Adrenal gland (tissue), 12 donors: ENCODE measurements around the gene OR56A1. TPM values are rescaled to one million over a fixed set of nuclear protein-coding genes. Genes with fewer than 3 reads are reported as not detected.

Experiments
- DNase-seq, 7 donors: peaks; one replicate each; pipeline ENCODE4 v3.0.0-alpha.2; 2019 to 2020
- H3K27ac ChIP-seq, 5 donors: fragments of 200-600 bp; sonication (generic) in 4 of 5; 1 replicate in 3 of 5; 2 replicates in 2 of 5; pipeline versions ENCODE4 v1.5.1 to v1.8.0; 2016 to 2020; ENCODE audit warnings: mild to moderate bottlenecking in 1 of 5
- H3K27me3 ChIP-seq: fragments of 200-600 bp; 2 replicates; pipeline ENCODE4 v1.8.0; 2021
- H3K36me3 ChIP-seq, 2 donors: fragments of 200-600 bp; replicated peaks in 1 of 2; 1 replicate in 1 of 2; 2 replicates in 1 of 2; pipeline versions ENCODE4 v1.5.1 to v1.8.0; 2018 to 2022
- H3K4me1 ChIP-seq, 2 donors: fragments of 200-600 bp; replicated peaks in 1 of 2; 1 replicate in 1 of 2; 2 replicates in 1 of 2; pipeline versions ENCODE4 v1.5.1 to v1.8.0; 2018 to 2021
- H3K4me3 ChIP-seq, 4 donors: fragments of 200-600 bp; sonication (generic) in 3 of 4; one replicate each; pipeline ENCODE4 v1.5.1; 2016 to 2018
- H3K9me3 ChIP-seq, 3 donors: fragments of 200-600 bp; sonication (generic) in 1 of 3; replicated peaks in 1 of 3; 1 replicate in 2 of 3; 2 replicates in 1 of 3; pipeline versions ENCODE4 v1.5.1 to v1.8.0; 2016 to 2021
- POLR2A ChIP-seq, 2 donors: fragments of 450-650 bp; IDR thresholded peaks; one replicate each; pipeline ENCODE4 v1.6.1; 2017; ENCODE audit warnings: antibody characterized with exemption in 2 of 2, mild to moderate bottlenecking in 2 of 2, moderate library complexity in 1 of 2
- WGBS, 4 donors: extraction: QIAGEN DNeasy Blood & Tissue Kit in 2 of 4; methylation state at CpG; one replicate each; pipeline versions ENCODE4 v1.1.5 to v1.1.7; 2013 to 2017; 5-methylcytosine and 5-hydroxymethylcytosine counted together
- intact Hi-C, 2 donors: fragments of 100-400 bp; cut with DNase I; formaldehyde crosslinking; loops; one replicate each; pipeline versions ENCODE4 v1.14.1 to v1.15.0; 2022 to 2023
- polyA plus RNA-seq, 3 donors: library from polyadenylated mRNA; stranded (reverse); fragments of 200-250 nt in 2 of 3; fragments of 350-450 nt in 1 of 3; fragmentation: Illumina TruSeq in 1 of 3; extraction: RNeasy Lipid Tissue Mini Kit (QIAGEN cat#74804) in 1 of 3; gene quantifications; one replicate each; pipeline ENCODE4 v1.2.3, GENCODE V29; 2013 to 2014
- total RNA-seq, 9 donors: library from RNA; depleted of rRNA in 4 of 9; stranded (reverse); fragments of >200 nt in 4 of 9; fragments of 120-200 nt in 1 of 9; fragmentation: NEBNext Ultra II Directional in 1 of 9; extraction: Animal tissue kit (Norgen Biotek cat#: 25700) in 1 of 9; gene quantifications; one replicate each; pipeline versions ENCODE4 v1.1.0 to v1.2.4, GENCODE V29; 2013 to 2023
- TF ChIP-seq, protein P1 (sequence below), 6 experiments: fragments of 450-650 bp in 4 of 6; fragments of 200-600 bp in 2 of 6; sonication (generic) in 1 of 6; IDR thresholded peaks; 1 replicate in 5 of 6; 2 replicates in 1 of 6; pipeline versions ENCODE4 v1.5.1 to v1.8.0; 2016 to 2021; ENCODE audit warnings: antibody characterized with exemption in 6 of 6, mild to moderate bottlenecking in 2 of 6, moderate library complexity in 1 of 6
- donor health status: healthy with polysubstance abuse.
- donor health status: Bipolar disorder and iron deficiency.
- donor health status: DM: yes; HTN: yes; CAD: no.
- donor health status: DM: no; HTN: no; CAD: no.
- donor health status: DM: no; HTN: no; CAD: no.
- donor health status: DM: yes; HTN: yes; CAD: no.

The OR56A1 gene
- total and polyA plus RNA-seq, 12 donors, result 0.06 TPM; not detected in 11

GRCh38 chr11:6006846-6007245, 23.7 kb downstream of the OR56A1 start, which contains the start of gene OR56A4:
OR56A4 (minus strand) TSS chr11:6006946; CDS start chr11:6002992, 3,954 bp downstream.
- Histone ChIP-seq H3K4me3 (no peak within 1 kb of the TSS), H3K36me3 (no peaks in the 10 kb centered on the region), H3K4me1 (no peaks in the 10 kb centered on the region), H3K27ac (no peak within 1 kb of the TSS), H3K9me3 (no peaks in the 10 kb centered on the region), H3K27me3 (no peaks in the 10 kb centered on the region)
- TF ChIP-seq, protein P1, sequence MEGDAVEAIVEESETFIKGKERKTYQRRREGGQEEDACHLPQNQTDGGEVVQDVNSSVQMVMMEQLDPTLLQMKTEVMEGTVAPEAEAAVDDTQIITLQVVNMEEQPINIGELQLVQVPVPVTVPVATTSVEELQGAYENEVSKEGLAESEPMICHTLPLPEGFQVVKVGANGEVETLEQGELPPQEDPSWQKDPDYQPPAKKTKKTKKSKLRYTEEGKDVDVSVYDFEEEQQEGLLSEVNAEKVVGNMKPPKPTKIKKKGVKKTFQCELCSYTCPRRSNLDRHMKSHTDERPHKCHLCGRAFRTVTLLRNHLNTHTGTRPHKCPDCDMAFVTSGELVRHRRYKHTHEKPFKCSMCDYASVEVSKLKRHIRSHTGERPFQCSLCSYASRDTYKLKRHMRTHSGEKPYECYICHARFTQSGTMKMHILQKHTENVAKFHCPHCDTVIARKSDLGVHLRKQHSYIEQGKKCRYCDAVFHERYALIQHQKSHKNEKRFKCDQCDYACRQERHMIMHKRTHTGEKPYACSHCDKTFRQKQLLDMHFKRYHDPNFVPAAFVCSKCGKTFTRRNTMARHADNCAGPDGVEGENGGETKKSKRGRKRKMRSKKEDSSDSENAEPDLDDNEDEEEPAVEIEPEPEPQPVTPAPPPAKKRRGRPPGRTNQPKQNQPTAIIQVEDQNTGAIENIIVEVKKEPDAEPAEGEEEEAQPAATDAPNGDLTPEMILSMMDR (IDR thresholded peaks at IDR 0.05), result no peak
- no peak for TF ChIP-seq POLR2A (IDR thresholded peaks at IDR 0.05)
- no peak for DNase-seq
- intact Hi-C loops, result no loop called here

- H3K4me1 ChIP-seq, result no peaks in the 10 kb centered on the region
- no peaks in the 10 kb centered on the region for H3K36me3 ChIP-seq
- TF ChIP-seq, protein P1 (IDR thresholded peaks at IDR 0.05), result no peak
- no peak for TF ChIP-seq POLR2A (IDR thresholded peaks at IDR 0.05)
- intact Hi-C loops, result no loop called here
- no peak for DNase-seq
- H3K27me3 ChIP-seq, result no peaks in the 10 kb centered on the region
- H3K9me3 ChIP-seq, result no peaks in the 10 kb centered on the region
- H3K27ac ChIP-seq, result no peak overlapping the region
- no peak overlapping the region for H3K4me3 ChIP-seq
These were observed 24.2 kb downstream of the OR56A1 start for GRCh38 chr11:6006395-6006794.

DNA sequence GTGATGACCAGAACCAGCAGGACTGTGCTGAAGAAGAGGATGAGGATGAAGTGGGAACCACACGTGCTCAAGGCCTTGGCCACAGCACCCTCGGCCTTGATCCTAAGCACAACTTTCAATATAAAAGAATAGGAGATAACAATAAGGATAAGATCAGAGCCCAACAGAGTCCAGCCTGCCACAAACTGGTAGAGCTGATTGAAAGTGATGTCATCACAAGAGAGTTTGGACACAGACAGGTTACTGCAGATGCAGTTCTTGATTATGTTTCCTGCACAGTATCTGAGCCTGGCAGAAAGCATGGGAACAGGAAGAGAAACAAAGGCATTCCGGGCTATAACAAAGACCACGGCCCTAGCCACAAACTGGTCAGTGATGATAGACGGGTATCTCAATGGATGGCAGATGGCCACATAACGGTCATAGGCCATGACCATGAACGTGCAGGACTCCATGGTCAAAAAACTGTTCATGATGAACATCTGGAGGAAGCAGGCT, 28.3 kb downstream of the OR56A1 start:
- no peaks in the 10 kb centered on the region for H3K27me3 ChIP-seq
- H3K4me1 ChIP-seq, result no peaks in the 10 kb centered on the region
- no peak overlapping the region for H3K27ac ChIP-seq
- no peak for TF ChIP-seq POLR2A (IDR thresholded peaks at IDR 0.05)
- TF ChIP-seq, protein P1 (IDR thresholded peaks at IDR 0.05), result no peak
- intact Hi-C loops, result no loop called here
- no peaks in the 10 kb centered on the region for H3K9me3 ChIP-seq
- no peaks in the 10 kb centered on the region for H3K36me3 ChIP-seq
- H3K4me3 ChIP-seq, result no peak overlapping the region
- WGBS, 4 donors, result 61 to 76% (median 67%) methylated on average over 7 of the region's 7 CpGs
- no peak for DNase-seq

DNA sequence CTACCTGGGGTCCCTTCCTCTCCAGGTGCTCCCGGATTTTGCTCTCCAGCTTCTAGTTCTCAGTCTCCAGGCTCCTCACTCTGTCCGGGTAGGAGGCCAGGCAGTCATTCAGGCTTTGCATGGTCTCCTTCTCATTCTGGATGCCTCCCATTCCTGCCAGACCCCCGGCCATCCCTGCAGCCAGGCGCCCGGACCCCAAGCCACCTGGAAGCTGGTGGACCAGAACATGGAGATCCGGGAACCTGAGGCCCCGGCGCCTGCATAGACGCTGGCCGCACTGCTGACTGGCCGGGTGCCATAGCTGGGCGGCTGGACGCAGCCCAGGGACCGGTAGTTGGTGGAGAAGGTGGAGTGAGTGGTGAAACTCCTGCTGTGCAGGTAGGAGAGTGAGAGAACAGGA, 35.8 kb downstream of the OR56A1 start:
- no peak overlapping the region for H3K27ac ChIP-seq
- DNase-seq, result no peak
- H3K27me3 ChIP-seq, result no peaks in the 10 kb centered on the region
- no peak for TF ChIP-seq POLR2A (IDR thresholded peaks at IDR 0.05)
- TF ChIP-seq, protein P1 (IDR thresholded peaks at IDR 0.05), result no peak
- H3K9me3 ChIP-seq, result no peaks in the 10 kb centered on the region
- intact Hi-C loops, result no loop called here
- no peaks in the 10 kb centered on the region for H3K4me1 ChIP-seq
- no peaks in the 10 kb centered on the region for H3K36me3 ChIP-seq
- WGBS, 4 donors, result 86 to 94% (median 87%) methylated on average over 10 to 14 of the region's 14 CpGs
- no peak overlapping the region for H3K4me3 ChIP-seq
